GM19395 (cell line): ENCODE data around the gene AQP2.

Source experiments
- ATAC-seq: cut with Tn5 transposase; IDR thresholded peaks from one replicate; pipeline ENCODE4 v1.9.1; 2021; ENCODE audit warnings: mild to moderate bottlenecking, moderate library complexity; ENCODE audit not compliant: unreplicated experiment

Gene AQP2

GRCh38 chr12:49939707-49940106, 10.8 kb upstream of the AQP2 start:
- no peak for ATAC-seq

GRCh38 chr12:49941556-49942511, 8.7 kb upstream of the AQP2 start:
- no peak for ATAC-seq

GRCh38 chr12:49942512-49942893, 8.0 kb upstream of the AQP2 start:
- ATAC-seq, result no peak

GRCh38 chr12:49942921-49943624, 7.5 kb upstream of the AQP2 start:
- no peak for ATAC-seq

- ATAC-seq, result no peak
These were observed 6.9 kb upstream of the AQP2 start for GRCh38 chr12:49943625-49943960.

- no peak for ATAC-seq
These were observed 6.5 kb upstream of the AQP2 start for GRCh38 chr12:49944046-49944445.

- no peak for ATAC-seq
These were observed 5.8 kb upstream of the AQP2 start for GRCh38 chr12:49944718-49945117.

- peak; percentile 67 for ATAC-seq
These were observed 5.0 kb upstream of the AQP2 start for GRCh38 chr12:49945394-49946080.

GRCh38 chr12:49946086-49946485, 4.5 kb upstream of the AQP2 start:
- ATAC-seq, result no peak

- ATAC-seq, result no peak
These were observed 4.0 kb upstream of the AQP2 start for GRCh38 chr12:49946497-49946896.

- no peak for ATAC-seq
These were observed 2.8 kb upstream of the AQP2 start for GRCh38 chr12:49947593-49948226.

- no peak for ATAC-seq
These were observed 1.4 kb upstream of the AQP2 start for GRCh38 chr12:49948866-49949845.

- no peak for ATAC-seq
These were observed 671 bp upstream of the AQP2 start for GRCh38 chr12:49949866-49950265.

GRCh38 chr12:49951411-49952240, 1.1 kb downstream of the AQP2 start:
- ATAC-seq, result no peak

GRCh38 chr12:49952391-49953055, 2.0 kb downstream of the AQP2 start:
- no peak for ATAC-seq

- ATAC-seq, result no peak
These were observed 2.6 kb downstream of the AQP2 start for GRCh38 chr12:49953151-49953550.

GRCh38 chr12:49953961-49954846, 3.7 kb downstream of the AQP2 start:
- ATAC-seq, result no peak
